Measurements from ENCODE around the gene CADM2. TPM values are rescaled to one million over a fixed set of nuclear protein-coding genes. Genes with fewer than 3 reads are reported as not detected.

The CADM2 gene
- total RNA-seq, 2 donors from 2014 or later, result 24.1 to 29.8 TPM

GRCh38 chr3:85835857-85836440, 877.2 kb downstream of the CADM2 start:
- no peaks in the 10 kb centered on the region for H3K9me3 ChIP-seq (ENCODE audit: control insufficient read depth, low read length)
- no peaks in the 10 kb centered on the region for H3K4me1 ChIP-seq (ENCODE audit: control insufficient read depth, insufficient read depth, low read length)
- Mint-ChIP-seq H3K9me3 (no peaks in the 10 kb centered on the region), H3K27me3 (ENCODE audit: insufficient read depth) (no peaks in the 10 kb centered on the region), H3K4me1 (peaks cover 9% of the 10 kb centered on the region), H3K36me3 (ENCODE audit: low read depth) (no peaks in the 10 kb centered on the region), H3K27ac (no peak overlapping the region), H3K4me3 (no peak overlapping the region)
- no peak for TF ChIP-seq CTCF (conservative IDR thresholded peaks at IDR 0.05)
- 90% methylated on average over 1 of the region's 1 CpG; no CpG with 5 or more reads in 1 of the 2 experiments for WGBS, 2 experiments (ENCODE audit: insufficient coverage in 1 of 2, insufficient read length in 1 of 2)
- no peak overlapping the region for H3K9ac ChIP-seq (ENCODE audit: extremely low read depth, low read length, poor library complexity, severe bottlenecking)
- H3K36me3 ChIP-seq (ENCODE audit: control insufficient read depth, insufficient read depth, low read length), result no peaks in the 10 kb centered on the region
- no peak for DNase-seq
- H3K4me3 ChIP-seq (ENCODE audit: low read length), result no peak overlapping the region
- H3K27ac ChIP-seq (ENCODE audit: low read depth, low read length), result no peak overlapping the region
- no peaks in the 10 kb centered on the region for H3K27me3 ChIP-seq (ENCODE audit: control insufficient read depth, insufficient read depth, low read length, poor library complexity, severe bottlenecking)

GRCh38 chr3:85837402-85837801, 878.6 kb downstream of the CADM2 start:
- no peak overlapping the region for H3K4me3 ChIP-seq (ENCODE audit: low read length)
- H3K27ac ChIP-seq (ENCODE audit: low read depth, low read length), result no peak overlapping the region
- no peaks in the 10 kb centered on the region for H3K4me1 Mint-ChIP-seq
- no peaks in the 10 kb centered on the region for H3K27me3 ChIP-seq (ENCODE audit: control insufficient read depth, insufficient read depth, low read length, poor library complexity, severe bottlenecking)
- H3K4me1 ChIP-seq (ENCODE audit: control insufficient read depth, insufficient read depth, low read length), result no peaks in the 10 kb centered on the region
- TF ChIP-seq CTCF (conservative IDR thresholded peaks at IDR 0.05), result no peak
- H3K9ac ChIP-seq (ENCODE audit: extremely low read depth, low read length, poor library complexity, severe bottlenecking), result no peak overlapping the region
- H3K36me3 ChIP-seq (ENCODE audit: control insufficient read depth, insufficient read depth, low read length), result no peaks in the 10 kb centered on the region
- H3K9me3 Mint-ChIP-seq, result no peaks in the 10 kb centered on the region
- no peak overlapping the region for H3K27ac Mint-ChIP-seq
- no peaks in the 10 kb centered on the region for H3K36me3 Mint-ChIP-seq (ENCODE audit: low read depth)
- no peaks in the 10 kb centered on the region for H3K9me3 ChIP-seq (ENCODE audit: control insufficient read depth, low read length)
- DNase-seq, result no peak
- no peak overlapping the region for H3K4me3 Mint-ChIP-seq
- 93% methylated on average over 2 to 3 of the region's 3 CpGs for WGBS, 2 experiments (ENCODE audit: insufficient coverage in 1 of 2, insufficient read length in 1 of 2)
- H3K27me3 Mint-ChIP-seq (ENCODE audit: insufficient read depth), result no peaks in the 10 kb centered on the region

- WGBS, 2 experiments (ENCODE audit: insufficient coverage in 1 of 2, insufficient read length in 1 of 2), result 60% methylated on average over 1 of the region's 1 CpG; no CpG with 5 or more reads in 1 of the 2 experiments
- no peaks in the 10 kb centered on the region for H3K9me3 ChIP-seq (ENCODE audit: control insufficient read depth, low read length)
- H3K4me1 Mint-ChIP-seq, result no peaks in the 10 kb centered on the region
- H3K9ac ChIP-seq (ENCODE audit: extremely low read depth, low read length, poor library complexity, severe bottlenecking), result no peak overlapping the region
- H3K27me3 ChIP-seq (ENCODE audit: control insufficient read depth, insufficient read depth, low read length, poor library complexity, severe bottlenecking), result no peaks in the 10 kb centered on the region
- H3K36me3 Mint-ChIP-seq (ENCODE audit: low read depth), result no peaks in the 10 kb centered on the region
- H3K4me3 Mint-ChIP-seq, result no peak overlapping the region
- no peaks in the 10 kb centered on the region for H3K27me3 Mint-ChIP-seq (ENCODE audit: insufficient read depth)
- H3K27ac Mint-ChIP-seq, result no peak overlapping the region
- H3K4me1 ChIP-seq (ENCODE audit: control insufficient read depth, insufficient read depth, low read length), result no peaks in the 10 kb centered on the region
- no peaks in the 10 kb centered on the region for H3K36me3 ChIP-seq (ENCODE audit: control insufficient read depth, insufficient read depth, low read length)
- no peak overlapping the region for H3K4me3 ChIP-seq (ENCODE audit: low read length)
- DNase-seq, result no peak
- no peak overlapping the region for H3K27ac ChIP-seq (ENCODE audit: low read depth, low read length)
- no peaks in the 10 kb centered on the region for H3K9me3 Mint-ChIP-seq
- no peak for TF ChIP-seq CTCF (conservative IDR thresholded peaks at IDR 0.05)
Observed at GRCh38 chr3:85838921-85839320, 880.1 kb downstream of the CADM2 start.

All from endodermal cell (in vitro differentiated cells).